Esophagus squamous epithelium (tissue), 4 donors: Measurements from ENCODE around the gene ARID3B.

Experiments
- POLR2A ChIP-seq, 4 donors: fragments of 450-650 bp; IDR thresholded peaks; one replicate each; pipeline ENCODE4 v1.6.1; 2017; ENCODE audit warnings: antibody characterized with exemption in 4 of 4, mild to moderate bottlenecking in 4 of 4, moderate library complexity in 3 of 4
- TF ChIP-seq, protein P1 (sequence below), 6 experiments: fragments of 450-650 bp in 4 of 6; fragments of 200-600 bp in 2 of 6; sonication (generic) in 2 of 6; IDR thresholded peaks; one replicate each; pipeline ENCODE4 v1.5.1; 2016 to 2019; ENCODE audit warnings: antibody characterized with exemption in 6 of 6, mild to moderate bottlenecking in 4 of 6, moderate library complexity in 4 of 6

- TF ChIP-seq, protein P1, sequence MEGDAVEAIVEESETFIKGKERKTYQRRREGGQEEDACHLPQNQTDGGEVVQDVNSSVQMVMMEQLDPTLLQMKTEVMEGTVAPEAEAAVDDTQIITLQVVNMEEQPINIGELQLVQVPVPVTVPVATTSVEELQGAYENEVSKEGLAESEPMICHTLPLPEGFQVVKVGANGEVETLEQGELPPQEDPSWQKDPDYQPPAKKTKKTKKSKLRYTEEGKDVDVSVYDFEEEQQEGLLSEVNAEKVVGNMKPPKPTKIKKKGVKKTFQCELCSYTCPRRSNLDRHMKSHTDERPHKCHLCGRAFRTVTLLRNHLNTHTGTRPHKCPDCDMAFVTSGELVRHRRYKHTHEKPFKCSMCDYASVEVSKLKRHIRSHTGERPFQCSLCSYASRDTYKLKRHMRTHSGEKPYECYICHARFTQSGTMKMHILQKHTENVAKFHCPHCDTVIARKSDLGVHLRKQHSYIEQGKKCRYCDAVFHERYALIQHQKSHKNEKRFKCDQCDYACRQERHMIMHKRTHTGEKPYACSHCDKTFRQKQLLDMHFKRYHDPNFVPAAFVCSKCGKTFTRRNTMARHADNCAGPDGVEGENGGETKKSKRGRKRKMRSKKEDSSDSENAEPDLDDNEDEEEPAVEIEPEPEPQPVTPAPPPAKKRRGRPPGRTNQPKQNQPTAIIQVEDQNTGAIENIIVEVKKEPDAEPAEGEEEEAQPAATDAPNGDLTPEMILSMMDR (IDR thresholded peaks at IDR 0.05), result no peak
- TF ChIP-seq POLR2A (IDR thresholded peaks at IDR 0.05), result no peak
Observed at GRCh38 chr15:74579001-74579400, 38.0 kb downstream of the ARID3B start.
